Gastroesophageal sphincter (tissue), 3 donors: Measurements from ENCODE around the gene AFF2.

Experiments
- CTCF ChIP-seq, 4 experiments: fragments of 200-600 bp in 2 of 4; fragments of 450-650 bp in 2 of 4; sonication (generic) in 1 of 4; IDR thresholded peaks; one replicate each; pipeline ENCODE4 v1.5.1; 2017 to 2019; ENCODE audit warnings: antibody characterized with exemption in 4 of 4, mild to moderate bottlenecking in 2 of 4, moderate library complexity in 2 of 4
- POLR2A ChIP-seq, 2 donors: fragments of 450-650 bp; IDR thresholded peaks; one replicate each; pipeline ENCODE4 v1.6.1; 2017; ENCODE audit warnings: antibody characterized with exemption in 2 of 2, mild to moderate bottlenecking in 2 of 2, moderate library complexity in 1 of 2
- POLR2AphosphoS5 ChIP-seq: sonication (generic); formaldehyde crosslinking; IDR thresholded peaks from one replicate; pipeline ENCODE4 v1.6.1; 2017; ENCODE audit warnings: antibody characterized with exemption

- no peak for TF ChIP-seq CTCF (IDR thresholded peaks at IDR 0.05)
- no peak for TF ChIP-seq POLR2A (IDR thresholded peaks at IDR 0.05)
- no peak for TF ChIP-seq POLR2AphosphoS5
Observed at GRCh38 chrX:148741441-148741840, 241.0 kb downstream of the AFF2 start.
